GM18511 (cell line): ENCODE measurements around the gene UBE4B.
A peak's percentile ranks its signal among the peaks of the same experiment; 100 is the strongest.

ENCODE experiments used
- ATAC-seq: cut with Tn5 transposase; IDR thresholded peaks from one replicate; pipeline ENCODE4 v1.9.1; 2021; ENCODE audit warnings: mild to moderate bottlenecking, moderate library complexity; ENCODE audit not compliant: unreplicated experiment

The UBE4B gene

GRCh38 chr1:10033359-10033845 is 644 bp downstream of the UBE4B start:
- ATAC-seq: peak; percentile 15

DNA sequence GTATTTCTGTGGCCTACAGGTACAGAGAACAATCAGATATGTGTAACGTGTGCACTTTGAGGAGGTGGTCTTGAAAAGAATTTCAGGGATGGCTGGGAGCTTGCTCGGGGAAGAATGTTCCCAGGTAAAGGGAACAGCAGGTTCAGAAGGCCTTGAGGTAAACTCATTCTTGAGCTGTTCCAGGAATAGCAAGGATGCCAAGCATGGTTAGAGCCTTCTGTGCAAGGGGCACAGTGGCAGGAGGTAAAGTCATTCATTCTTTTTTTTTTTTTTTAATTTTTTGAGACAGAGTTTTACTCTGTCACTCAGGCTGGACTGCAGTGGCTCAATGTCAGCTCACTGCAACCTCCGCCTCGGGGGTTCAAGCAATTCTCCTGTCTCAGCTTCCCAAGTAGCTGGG is 10.0 kb downstream of the UBE4B start:
- ATAC-seq: no peak

GRCh38 chr1:10045480-10046355 is 13.0 kb downstream of the UBE4B start:
- ATAC-seq: no peak

- ATAC-seq: no peak
Measured at GRCh38 chr1:10046356-10047085, 13.8 kb downstream of the UBE4B start.

GRCh38 chr1:10048601-10049000 is 15.8 kb downstream of the UBE4B start:
- ATAC-seq: no peak

GRCh38 chr1:10050611-10051010 is 17.9 kb downstream of the UBE4B start:
- ATAC-seq: no peak

- ATAC-seq: no peak
Measured at GRCh38 chr1:10051656-10052055, 18.9 kb downstream of the UBE4B start.

DNA sequence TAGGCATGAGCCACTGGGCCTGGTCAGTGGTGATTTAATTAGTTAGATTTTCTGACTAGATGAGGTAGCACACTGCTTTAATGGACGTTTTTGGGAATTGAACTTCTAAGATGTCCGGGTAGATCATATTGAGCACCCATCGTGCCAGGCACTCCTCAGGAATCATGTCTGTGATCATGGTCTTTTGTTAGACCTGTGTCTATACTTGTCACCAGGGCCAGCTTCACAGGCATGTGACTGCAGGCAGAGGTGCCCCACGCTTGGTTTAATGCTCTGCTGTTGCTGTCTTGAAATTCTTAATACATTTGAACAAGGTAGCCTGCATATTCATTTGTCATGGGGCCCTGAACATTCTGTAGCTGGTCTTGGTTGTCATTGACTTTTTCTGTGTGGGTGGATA is 19.6 kb downstream of the UBE4B start:
- no peak for ATAC-seq

DNA sequence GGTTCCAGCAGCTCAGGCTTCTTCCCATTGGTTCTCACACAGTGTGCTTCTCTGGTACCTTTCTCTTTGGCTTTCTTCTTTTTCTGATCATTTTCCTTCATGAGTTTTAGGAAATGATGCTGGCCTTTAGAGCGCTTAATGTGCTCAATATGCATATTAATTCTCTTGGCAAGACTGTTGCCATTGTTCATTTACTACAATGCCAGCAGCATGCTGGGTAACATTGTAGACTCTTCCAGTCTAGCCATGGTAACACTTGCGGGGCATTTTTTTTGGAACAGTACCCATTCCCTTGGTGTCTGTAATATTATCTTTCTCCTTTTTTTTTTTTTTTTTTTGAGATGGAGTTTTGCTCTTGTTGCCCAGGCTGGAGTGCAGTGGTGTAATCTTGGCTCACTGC is 21.7 kb downstream of the UBE4B start:
- no peak for ATAC-seq

- ATAC-seq: no peak
Measured at GRCh38 chr1:10056599-10056987, 23.8 kb downstream of the UBE4B start.

DNA sequence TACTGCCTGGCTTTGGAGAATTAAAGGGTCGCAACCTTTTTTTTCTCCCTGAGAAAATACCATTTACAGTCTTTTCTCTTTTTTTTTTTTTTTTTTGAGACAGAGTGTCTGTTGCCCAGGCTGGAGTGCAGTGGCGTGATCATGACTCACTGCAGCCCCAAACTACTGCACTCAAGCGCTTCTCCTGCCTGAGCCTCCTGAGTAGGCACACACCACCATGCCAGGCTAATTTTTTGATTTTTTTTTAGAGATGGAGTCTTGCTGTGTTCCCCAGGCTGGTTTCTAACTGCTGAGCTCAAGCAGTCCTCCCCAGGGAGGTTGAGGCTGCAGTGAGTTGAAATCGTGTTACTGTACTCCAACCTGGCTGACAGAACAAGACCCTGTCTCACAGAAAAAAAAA is 24.6 kb downstream of the UBE4B start:
- ATAC-seq: no peak

DNA sequence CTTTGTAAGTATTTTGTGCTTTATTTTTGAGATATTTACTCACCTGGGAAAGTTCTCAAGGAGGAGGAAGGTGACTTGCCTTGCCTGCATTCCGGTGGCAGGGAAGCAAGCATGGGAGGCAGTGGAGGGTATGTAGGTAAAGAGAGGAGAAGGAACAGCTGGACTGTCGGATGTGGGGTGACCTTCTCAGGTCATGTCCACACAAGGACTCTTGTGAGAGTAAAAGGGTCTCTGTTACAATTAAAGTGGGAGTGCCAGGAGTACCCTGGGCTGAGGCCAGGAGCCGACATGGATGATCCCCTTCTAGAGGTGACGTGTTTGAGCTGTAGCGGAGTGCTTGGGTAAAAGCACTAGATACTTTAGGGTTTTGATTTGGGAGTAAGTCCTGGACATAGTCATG is 25.0 kb downstream of the UBE4B start:
- no peak for ATAC-seq

- no peak for ATAC-seq
Measured at GRCh38 chr1:10059342-10059718, 26.6 kb downstream of the UBE4B start.

DNA sequence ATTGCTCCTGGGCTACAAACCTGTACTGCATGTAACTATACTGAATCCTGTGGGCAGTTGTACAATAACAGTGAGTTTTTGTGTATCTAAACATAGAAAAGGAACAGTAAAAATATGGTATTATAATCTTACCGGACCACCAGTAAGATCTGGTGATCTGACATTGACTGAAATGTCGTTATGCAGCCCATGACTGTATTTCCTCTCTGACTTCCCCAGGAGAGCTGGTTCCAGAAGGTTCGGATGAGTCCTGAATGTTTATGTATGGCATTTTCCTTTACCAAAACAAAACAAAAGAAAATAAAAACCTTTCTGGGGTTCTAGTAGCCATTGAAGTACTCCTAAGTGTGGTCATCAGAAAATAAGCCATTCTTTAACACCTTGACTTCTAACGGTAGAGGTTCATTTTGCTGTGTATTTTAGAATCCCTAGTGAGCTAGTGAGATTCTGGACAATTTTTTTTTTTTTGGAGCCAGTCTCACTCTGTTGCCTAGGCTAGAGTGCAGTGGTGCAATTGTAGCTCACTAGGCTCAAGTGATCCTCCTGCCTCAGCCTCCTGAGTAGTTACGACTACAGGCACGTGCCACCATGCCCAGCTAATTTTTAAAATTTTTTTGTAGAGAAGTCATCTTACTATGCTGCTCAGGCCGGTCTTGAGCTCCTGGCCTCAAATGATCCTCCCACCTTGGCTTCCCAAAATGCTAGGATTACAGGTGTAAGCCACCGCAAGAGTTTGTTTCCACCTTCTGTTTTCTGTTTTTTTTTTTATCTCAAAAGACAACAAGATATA is 27.7 kb downstream of the UBE4B start:
- no peak for ATAC-seq

DNA sequence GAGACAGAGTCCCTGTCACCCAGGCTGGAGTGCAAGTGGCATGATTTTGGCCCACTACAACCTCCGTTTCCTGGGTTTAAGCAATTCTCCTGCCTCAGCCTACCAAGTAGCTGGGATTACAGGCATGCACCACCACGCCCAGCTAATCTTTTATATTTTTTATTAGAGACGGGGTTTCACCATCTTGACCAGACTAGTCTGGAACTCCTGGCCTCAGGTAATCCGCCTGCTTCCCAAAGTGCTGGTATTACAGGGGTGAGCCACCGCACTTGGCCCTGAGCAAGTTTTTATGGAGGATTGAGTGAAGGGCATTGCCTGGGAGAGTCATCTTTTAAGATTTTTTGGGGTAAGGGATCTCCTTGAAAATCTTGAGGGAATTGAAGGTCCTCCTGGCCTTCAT is 28.5 kb downstream of the UBE4B start:
- no peak for ATAC-seq

- no peak for ATAC-seq
Measured at GRCh38 chr1:10063878-10064277, 31.1 kb downstream of the UBE4B start.

DNA sequence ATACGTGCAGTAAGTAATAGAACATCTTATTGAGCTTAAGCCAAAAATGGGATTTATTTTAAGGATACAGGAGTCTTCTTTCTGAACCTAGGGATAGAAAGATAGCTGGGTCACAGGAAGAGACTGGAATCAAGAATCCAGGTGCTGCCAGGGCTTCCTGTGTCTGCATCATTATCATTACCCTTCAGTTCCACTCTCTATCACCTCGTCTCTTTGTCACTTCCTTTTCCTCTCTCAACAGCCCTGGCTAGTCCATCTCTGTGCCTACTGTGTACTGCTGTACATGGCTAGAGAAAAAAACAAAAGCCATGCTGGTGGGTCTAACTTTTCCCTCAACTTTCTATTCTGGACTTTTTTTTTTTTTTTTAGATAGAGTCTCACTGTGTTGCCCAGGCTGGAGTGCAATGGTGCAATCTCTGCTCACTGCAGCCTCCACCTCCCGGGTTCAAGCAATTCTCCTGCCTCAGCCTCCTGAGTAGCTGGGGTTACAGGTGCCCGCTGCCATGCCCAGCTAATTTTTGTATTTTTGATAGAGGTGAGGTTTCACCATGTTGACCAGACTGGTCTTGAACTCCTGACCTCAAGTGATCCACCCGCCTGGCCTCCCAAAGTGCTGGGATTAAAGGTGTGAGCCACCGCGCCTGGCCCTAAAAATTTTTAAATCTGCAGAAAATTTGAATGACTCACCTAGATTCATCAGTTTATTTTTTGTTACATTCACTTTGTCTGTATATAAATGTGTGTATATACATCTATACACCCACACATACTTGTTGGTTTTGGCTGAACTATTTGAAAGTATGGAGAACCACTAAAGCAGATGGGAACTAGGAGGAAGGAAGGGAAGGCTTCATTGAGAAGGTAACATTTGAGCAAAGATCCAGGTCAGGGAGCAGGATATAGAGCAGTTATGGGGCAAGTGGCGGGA is 31.9 kb downstream of the UBE4B start:
- no peak for ATAC-seq

GRCh38 chr1:10065344-10065685 is 32.6 kb downstream of the UBE4B start:
- no peak for ATAC-seq

DNA sequence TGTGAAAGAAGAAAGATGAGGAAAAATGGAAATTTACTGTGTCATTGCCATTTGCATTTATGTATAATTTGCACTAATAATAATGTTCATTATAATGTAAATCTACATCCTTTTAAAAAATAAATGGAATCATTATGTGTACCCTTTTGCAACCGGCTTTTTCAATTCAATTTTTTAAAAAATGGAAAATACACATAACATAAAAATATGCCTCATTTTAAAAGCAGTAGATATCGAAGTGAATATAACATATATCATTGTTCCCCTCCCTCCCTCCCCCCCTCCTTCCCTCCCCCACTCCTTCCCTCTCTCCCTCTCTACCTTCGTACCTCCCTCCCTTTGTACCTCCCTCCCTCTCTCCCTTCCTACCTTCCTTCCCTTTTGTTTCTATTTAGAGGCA is 33.0 kb downstream of the UBE4B start:
- no peak for ATAC-seq

DNA sequence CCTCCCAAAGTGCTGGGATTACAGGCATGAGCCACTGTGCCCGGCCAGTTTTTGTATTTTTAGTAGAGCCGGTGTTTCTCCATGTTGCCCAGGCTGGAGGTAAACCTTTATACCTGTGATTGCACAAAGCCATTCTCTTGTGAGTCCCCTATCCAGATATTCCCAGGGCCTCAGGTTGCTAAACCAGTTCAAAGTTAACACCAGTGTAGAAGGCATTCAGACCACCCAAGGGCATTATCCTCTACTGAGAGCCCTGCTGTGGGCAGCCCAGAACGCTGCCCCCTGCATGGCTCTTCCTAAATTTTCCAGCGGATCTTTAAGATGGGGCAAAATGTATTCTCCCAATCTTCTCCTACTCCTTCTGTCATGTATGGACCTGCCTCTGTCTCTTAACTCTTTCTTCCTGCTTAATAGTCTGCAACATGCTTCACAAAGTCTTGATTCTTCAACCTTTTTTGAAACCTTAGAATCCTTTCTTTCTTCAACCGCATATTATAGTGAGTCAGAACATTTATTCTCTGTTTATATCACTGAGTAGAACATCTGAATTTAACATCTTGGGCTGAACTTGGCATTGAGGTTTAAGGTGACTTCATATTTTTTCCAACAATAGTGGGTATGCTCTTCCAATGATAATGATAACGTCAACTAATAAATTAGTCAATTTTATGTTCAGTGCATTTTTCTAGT is 36.0 kb downstream of the UBE4B start:
- no peak for ATAC-seq
